ENCODE measurements around the gene TCEA2. TPM values are rescaled to one million over a fixed set of nuclear protein-coding genes. Genes with fewer than 3 reads are reported as not detected.

The TCEA2 gene
- total and polyA plus RNA-seq, 2 of the 13 experiments (the other 11 are each of a cell fraction or from before 2014, with no cell fraction given): 28.1 to 33.7 TPM

DNA sequence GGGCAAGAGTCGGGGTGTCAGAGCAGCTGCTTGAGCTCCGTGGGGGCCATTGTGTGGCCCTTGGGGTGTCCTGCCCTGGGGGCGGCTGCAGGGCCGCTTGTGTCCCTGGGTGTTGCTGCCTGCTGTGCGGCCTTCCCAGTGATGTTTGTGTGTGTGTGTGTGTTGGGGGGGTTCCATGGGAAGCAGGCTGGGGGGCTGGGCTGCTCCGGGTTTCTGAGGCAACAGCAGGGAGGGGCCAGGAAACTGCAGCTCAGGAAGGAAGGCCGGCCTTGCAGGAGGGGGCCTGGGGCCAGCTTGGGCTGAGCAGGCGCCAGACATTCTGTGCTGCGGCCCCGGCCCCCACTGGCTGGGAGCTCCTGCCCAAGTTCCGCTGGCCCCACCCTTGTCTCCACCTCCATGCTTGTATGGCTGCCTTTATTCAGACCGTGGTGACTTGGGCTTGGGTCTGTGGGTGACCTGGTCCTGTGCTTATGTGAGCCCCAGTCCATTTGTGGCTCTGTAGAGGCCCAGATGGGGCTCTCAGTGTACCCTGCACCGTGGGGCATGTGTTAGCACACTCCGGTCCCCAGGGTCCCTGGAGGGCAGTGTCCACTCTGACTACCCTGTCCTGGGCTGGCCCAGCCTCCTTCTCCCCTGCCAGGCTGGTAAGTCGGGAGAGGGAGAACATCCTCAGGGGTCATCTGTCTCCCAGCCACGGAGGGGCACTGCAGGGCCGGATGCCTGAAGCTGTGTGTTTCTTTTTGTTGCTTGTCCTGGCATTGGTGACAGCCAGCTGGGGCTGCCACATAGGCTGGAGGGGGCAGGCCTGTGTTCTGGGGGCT, 8.9 kb upstream of the TCEA2 start (continued):
- TF ChIP-seq, protein P1, sequence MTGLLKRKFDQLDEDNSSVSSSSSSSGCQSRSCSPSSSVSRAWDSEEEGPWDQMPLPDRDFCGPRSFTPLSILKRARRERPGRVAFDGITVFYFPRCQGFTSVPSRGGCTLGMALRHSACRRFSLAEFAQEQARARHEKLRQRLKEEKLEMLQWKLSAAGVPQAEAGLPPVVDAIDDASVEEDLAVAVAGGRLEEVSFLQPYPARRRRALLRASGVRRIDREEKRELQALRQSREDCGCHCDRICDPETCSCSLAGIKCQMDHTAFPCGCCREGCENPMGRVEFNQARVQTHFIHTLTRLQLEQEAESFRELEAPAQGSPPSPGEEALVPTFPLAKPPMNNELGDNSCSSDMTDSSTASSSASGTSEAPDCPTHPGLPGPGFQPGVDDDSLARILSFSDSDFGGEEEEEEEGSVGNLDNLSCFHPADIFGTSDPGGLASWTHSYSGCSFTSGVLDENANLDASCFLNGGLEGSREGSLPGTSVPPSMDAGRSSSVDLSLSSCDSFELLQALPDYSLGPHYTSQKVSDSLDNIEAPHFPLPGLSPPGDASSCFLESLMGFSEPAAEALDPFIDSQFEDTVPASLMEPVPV (CRISPR knock-in tag; IDR thresholded peaks at IDR 0.05): no peak; the same call in 1 of the 2 replicates
- 0 out of 2 replicates have a peak, but pooled peaks have one; percentile 25 for TF ChIP-seq BORCS8-MEF2B (CRISPR knock-in tag; IDR thresholded peaks at IDR 0.05)
- TF ChIP-seq ZNF34 (CRISPR knock-in tag; IDR thresholded peaks at IDR 0.05; ENCODE audit: borderline replicate concordance): no peak
- TF ChIP-seq ZSCAN9 (CRISPR knock-in tag; IDR thresholded peaks at IDR 0.05; ENCODE audit: borderline replicate concordance): peak; percentile 55; the same call in 1 of the 2 replicates
- TF ChIP-seq ZNF282 (IDR thresholded peaks at IDR 0.05; ENCODE audit: partially characterized antibody): no peak
- TF ChIP-seq, protein P2, sequence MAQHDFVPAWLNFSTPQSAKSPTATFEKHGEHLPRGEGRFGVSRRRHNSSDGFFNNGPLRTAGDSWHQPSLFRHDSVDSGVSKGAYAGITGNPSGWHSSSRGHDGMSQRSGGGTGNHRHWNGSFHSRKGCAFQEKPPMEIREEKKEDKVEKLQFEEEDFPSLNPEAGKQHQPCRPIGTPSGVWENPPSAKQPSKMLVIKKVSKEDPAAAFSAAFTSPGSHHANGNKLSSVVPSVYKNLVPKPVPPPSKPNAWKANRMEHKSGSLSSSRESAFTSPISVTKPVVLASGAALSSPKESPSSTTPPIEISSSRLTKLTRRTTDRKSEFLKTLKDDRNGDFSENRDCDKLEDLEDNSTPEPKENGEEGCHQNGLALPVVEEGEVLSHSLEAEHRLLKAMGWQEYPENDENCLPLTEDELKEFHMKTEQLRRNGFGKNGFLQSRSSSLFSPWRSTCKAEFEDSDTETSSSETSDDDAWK (CRISPR knock-in tag; IDR thresholded peaks at IDR 0.05): no peak
- TF ChIP-seq NFE2 (CRISPR knock-in tag; IDR thresholded peaks at IDR 0.05): peak; percentile 58; the same call in 1 of the 2 replicates
- TF ChIP-seq, protein P3, sequence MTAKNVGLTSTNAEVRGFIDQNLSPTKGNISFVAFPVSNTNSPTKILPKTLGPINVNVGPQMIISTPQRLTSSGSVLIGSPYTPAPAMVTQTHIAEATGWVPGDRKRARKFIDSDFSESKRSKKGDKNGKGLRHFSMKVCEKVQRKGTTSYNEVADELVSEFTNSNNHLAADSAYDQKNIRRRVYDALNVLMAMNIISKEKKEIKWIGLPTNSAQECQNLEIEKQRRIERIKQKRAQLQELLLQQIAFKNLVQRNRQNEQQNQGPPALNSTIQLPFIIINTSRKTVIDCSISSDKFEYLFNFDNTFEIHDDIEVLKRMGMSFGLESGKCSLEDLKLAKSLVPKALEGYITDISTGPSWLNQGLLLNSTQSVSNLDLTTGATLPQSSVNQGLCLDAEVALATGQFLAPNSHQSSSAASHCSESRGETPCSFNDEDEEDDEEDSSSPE (CRISPR knock-in tag; IDR thresholded peaks at IDR 0.05): peak; percentile 54
- TF ChIP-seq, protein P4, sequence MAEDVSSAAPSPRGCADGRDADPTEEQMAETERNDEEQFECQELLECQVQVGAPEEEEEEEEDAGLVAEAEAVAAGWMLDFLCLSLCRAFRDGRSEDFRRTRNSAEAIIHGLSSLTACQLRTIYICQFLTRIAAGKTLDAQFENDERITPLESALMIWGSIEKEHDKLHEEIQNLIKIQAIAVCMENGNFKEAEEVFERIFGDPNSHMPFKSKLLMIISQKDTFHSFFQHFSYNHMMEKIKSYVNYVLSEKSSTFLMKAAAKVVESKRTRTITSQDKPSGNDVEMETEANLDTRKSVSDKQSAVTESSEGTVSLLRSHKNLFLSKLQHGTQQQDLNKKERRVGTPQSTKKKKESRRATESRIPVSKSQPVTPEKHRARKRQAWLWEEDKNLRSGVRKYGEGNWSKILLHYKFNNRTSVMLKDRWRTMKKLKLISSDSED (CRISPR knock-in tag; IDR thresholded peaks at IDR 0.05): no peak
- TF ChIP-seq ZIK1 (CRISPR knock-in tag; IDR thresholded peaks at IDR 0.05; ENCODE audit: borderline replicate concordance, low read depth): no peak
- TF ChIP-seq TAF1 (CRISPR knock-in tag; IDR thresholded peaks at IDR 0.05): peak; percentile 95
- TF ChIP-seq SIN3B (IDR thresholded peaks at IDR 0.05; ENCODE audit: low read length): peak; percentile 17; the same call in 1 of the 2 replicates
- TF ChIP-seq ZNF335 (CRISPR knock-in tag; IDR thresholded peaks at IDR 0.05): peak; percentile 72; the same call in 1 of the 2 replicates
- no peak for TF ChIP-seq TCF12 (IDR thresholded peaks at IDR 0.05)
- TF ChIP-seq TCF12 (CRISPR knock-in tag; IDR thresholded peaks at IDR 0.05): no peak; the same call in 1 of the 2 replicates
- TF ChIP-seq ZNF761 (CRISPR knock-in tag; conservative IDR thresholded peaks at IDR 0.05): no peak; the same call in none of the 2 replicates
- peak; percentile 86 for TF ChIP-seq ZBTB20 (CRISPR knock-in tag; IDR thresholded peaks at IDR 0.05; ENCODE audit: borderline replicate concordance, low read depth)
- no peak for TF ChIP-seq REPIN1 (CRISPR knock-in tag; IDR thresholded peaks at IDR 0.05; ENCODE audit: borderline replicate concordance, low read depth)
- TF ChIP-seq ZFY (CRISPR knock-in tag; IDR thresholded peaks at IDR 0.05): peak; percentile 81
- no peak for TF ChIP-seq ZNF101 (CRISPR knock-in tag; IDR thresholded peaks at IDR 0.05; ENCODE audit: borderline replicate concordance, low read depth)
- no peak for TF ChIP-seq ATM (IDR thresholded peaks at IDR 0.05; ENCODE audit: borderline replicate concordance)
- peak; percentile 73; the same call in 1 of the 2 replicates for TF ChIP-seq KDM1A (CRISPR knock-in tag; IDR thresholded peaks at IDR 0.05)
- no peak for TF ChIP-seq ZBTB42 (CRISPR knock-in tag; IDR thresholded peaks at IDR 0.05)
- TF ChIP-seq, protein P5, sequence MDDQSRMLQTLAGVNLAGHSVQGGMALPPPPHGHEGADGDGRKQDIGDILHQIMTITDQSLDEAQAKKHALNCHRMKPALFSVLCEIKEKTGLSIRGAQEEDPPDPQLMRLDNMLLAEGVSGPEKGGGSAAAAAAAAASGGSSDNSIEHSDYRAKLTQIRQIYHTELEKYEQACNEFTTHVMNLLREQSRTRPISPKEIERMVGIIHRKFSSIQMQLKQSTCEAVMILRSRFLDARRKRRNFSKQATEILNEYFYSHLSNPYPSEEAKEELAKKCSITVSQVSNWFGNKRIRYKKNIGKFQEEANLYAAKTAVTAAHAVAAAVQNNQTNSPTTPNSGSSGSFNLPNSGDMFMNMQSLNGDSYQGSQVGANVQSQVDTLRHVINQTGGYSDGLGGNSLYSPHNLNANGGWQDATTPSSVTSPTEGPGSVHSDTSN (CRISPR knock-in tag; IDR thresholded peaks at IDR 0.05; ENCODE audit: borderline replicate concordance): no peak
